HEK293 (cell line): ENCODE data around the gene BCAS2.

ENCODE experiments used
- CTCF ChIA-PET: fragments of 350-600 bp; formaldehyde crosslinking; extraction: SDS; loops from one replicate; lab custom pipeline; 2021; ENCODE audit warnings: antibody characterized with exemption; lab: Yijun Ruan, JAX
- POLR2A ChIA-PET: fragments of 300-600 bp; formaldehyde crosslinking; extraction: SDS; loops from one replicate; lab custom pipeline; 2020; ENCODE audit warnings: antibody characterized with exemption, inconsistent platforms; lab: Yijun Ruan, JAX
- H3K27ac ChIP-seq: fragments of 200-500 bp; sonication (Bioruptor generic); 2 replicates; pipeline ENCODE4 v1.5.1; 2014; ENCODE audit warnings: low read depth, low read length, control low read depth, inconsistent platforms; ENCODE audit errors: extremely low read depth
- H3K36me3 ChIP-seq, 2 experiments: fragments of 200-500 bp in 1 of 2; sonication (Bioruptor generic) in 1 of 2; 1 replicate in 1 of 2; 2 replicates in 1 of 2; pipeline ENCODE4 v1.5.1; 2014 to 2017; ENCODE audit warnings: inconsistent platforms in 2 of 2, low read length in 2 of 2; ENCODE audit not compliant: control insufficient read depth in 2 of 2, insufficient read depth in 1 of 2
- H3K4me1 ChIP-seq: fragments of 200-500 bp; sonication (Bioruptor generic); 2 replicates; pipeline ENCODE4 v1.5.1; 2014; ENCODE audit warnings: mild to moderate bottlenecking, low read length, inconsistent platforms; ENCODE audit not compliant: control insufficient read depth, insufficient read depth
- H3K4me3 ChIP-seq: 2 replicates; pipeline ENCODE4 v1.5.1; 2011; ENCODE audit warnings: low read depth, mild to moderate bottlenecking, control low read depth, low read length, moderate library complexity
- H3K9me3 ChIP-seq: fragments of 200-500 bp; sonication (Bioruptor generic); 2 replicates; pipeline ENCODE4 v1.5.1; 2014; ENCODE audit warnings: low read depth, low read length, inconsistent platforms; ENCODE audit not compliant: control insufficient read depth, insufficient read depth
- ELK4 ChIP-seq: IDR thresholded peaks from 2 replicates; pipeline ENCODE4 v1.6.1; 2011; ENCODE audit warnings: mild to moderate bottlenecking, low read depth, low read length, borderline replicate concordance
- KLF9 ChIP-seq: fragments of 450-650 bp; formaldehyde crosslinking; IDR thresholded peaks from 2 replicates; pipeline ENCODE4 v1.5.1; 2016; ENCODE audit warnings: missing biosample characterization, missing genetic modification characterization, low read depth
- ZFP37 ChIP-seq: fragments of 450-650 bp; formaldehyde crosslinking; IDR thresholded peaks from 2 replicates; pipeline ENCODE4 v1.5.1; 2016; ENCODE audit warnings: missing biosample characterization, missing genetic modification characterization
- ZNF2 ChIP-seq: fragments of 450-650 bp; formaldehyde crosslinking; IDR thresholded peaks from 2 replicates; pipeline ENCODE4 v1.5.1; 2016; ENCODE audit warnings: missing biosample characterization, missing genetic modification characterization
- ZNF302 ChIP-seq: fragments of 450-650 bp; formaldehyde crosslinking; IDR thresholded peaks from 2 replicates; pipeline ENCODE4 v1.5.1; 2016; ENCODE audit warnings: missing biosample characterization, missing genetic modification characterization, low read depth

BCAS2 gene

GRCh38 chr1:114521396-114522263 lies 59.8 kb downstream of the BCAS2 start:
- CTCF ChIA-PET, result no interaction called here
- Histone ChIP-seq H3K9me3 (no peaks in the 10 kb centered on the region), H3K4me3 (no peak overlapping the region), H3K4me1 (no peaks in the 10 kb centered on the region), H3K27ac (no peak overlapping the region), H3K36me3 (no peaks in the 10 kb centered on the region)
- POLR2A ChIA-PET, result no interaction called here
- TF ChIP-seq KLF9 (tag by site-specific recombination) (no peak), ZFP37 (no peak), ELK4 (no peak), ZNF302 (tag by site-specific recombination) (no peak), ZNF2 (tag by site-specific recombination) (no peak)
